ENCODE measurements around the gene ERF.

ERF gene

DNA sequence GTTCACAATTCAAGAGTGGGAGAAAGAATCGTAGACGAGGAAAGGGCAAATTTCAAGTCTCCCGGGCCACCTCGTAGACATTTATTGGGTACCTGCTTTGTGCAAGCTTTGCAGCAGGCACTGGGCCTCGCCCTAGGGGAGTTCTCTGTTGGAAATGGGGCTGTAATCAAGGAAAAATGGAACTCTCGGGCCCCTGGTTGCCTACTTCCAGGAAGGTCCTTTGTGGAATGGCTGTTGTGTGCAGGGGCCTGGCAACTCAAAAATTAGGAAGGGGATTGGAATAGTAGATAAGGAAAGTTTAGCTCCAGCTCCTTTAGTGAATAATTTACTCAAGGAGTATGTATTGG lies 34.2 kb downstream of the ERF start:
- peak overlapping the region; percentile 90 for H3K27ac ChIP-seq
- no peak for TF ChIP-seq ZFX (IDR thresholded peaks at IDR 0.05)
- TF ChIP-seq, protein P1, sequence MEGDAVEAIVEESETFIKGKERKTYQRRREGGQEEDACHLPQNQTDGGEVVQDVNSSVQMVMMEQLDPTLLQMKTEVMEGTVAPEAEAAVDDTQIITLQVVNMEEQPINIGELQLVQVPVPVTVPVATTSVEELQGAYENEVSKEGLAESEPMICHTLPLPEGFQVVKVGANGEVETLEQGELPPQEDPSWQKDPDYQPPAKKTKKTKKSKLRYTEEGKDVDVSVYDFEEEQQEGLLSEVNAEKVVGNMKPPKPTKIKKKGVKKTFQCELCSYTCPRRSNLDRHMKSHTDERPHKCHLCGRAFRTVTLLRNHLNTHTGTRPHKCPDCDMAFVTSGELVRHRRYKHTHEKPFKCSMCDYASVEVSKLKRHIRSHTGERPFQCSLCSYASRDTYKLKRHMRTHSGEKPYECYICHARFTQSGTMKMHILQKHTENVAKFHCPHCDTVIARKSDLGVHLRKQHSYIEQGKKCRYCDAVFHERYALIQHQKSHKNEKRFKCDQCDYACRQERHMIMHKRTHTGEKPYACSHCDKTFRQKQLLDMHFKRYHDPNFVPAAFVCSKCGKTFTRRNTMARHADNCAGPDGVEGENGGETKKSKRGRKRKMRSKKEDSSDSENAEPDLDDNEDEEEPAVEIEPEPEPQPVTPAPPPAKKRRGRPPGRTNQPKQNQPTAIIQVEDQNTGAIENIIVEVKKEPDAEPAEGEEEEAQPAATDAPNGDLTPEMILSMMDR (conservative IDR thresholded peaks at IDR 0.05) = no peak

DNA sequence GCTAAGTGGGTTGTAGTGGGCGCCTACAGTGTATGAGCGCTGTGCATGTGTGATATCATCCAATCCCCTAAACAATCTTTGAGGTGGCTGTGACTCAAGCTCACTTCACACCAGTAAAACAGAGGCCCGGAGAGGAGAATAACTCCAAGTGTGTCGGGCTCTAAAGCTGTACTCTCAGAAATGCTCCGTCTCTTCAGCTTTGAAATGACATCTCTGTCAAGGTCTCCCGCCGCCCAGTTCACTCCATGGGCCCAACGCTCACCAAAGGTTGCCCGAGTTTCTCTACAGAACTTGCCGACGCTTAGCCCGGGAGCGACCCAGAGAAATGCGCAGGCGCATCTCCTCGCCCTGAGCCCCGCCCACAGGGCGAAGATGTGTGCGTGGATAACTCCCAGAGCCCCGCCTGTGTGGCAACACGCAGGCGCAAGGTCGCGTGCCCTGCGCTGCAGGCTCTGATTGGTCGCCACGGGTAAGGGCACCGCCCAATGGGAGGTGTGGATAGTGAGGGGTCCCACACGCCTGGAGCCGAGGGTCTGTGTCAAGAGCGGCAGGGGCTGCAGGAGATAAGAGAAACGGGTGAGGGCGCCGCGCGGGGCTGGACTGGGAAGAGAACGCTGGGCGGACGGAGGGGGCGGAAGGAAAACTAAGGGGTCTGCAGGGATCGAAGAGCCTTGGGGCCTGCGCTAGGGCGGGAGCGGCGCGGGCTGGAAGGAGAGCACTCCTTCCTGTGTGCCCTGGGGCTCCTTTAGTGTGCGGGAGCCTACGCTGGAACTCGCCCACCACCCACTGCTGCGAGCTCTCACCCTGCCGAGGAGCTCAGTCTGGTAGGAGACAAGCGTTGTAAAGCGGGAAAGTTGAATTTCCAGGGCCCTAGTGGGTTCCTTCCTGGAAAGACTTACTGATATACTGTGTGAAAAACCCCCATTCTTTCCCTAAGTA lies 34.8 kb downstream of the ERF start, which contains the start of gene ZNF526:
TSS of gene ZNF526 (plus strand) at position 501 of the 939 bp plus-strand sequence. CDS start 4,092 bp downstream, outside the sequence.
- peak within 1 kb of the TSS; percentile 90 for H3K27ac ChIP-seq
- TF ChIP-seq ZFX (IDR thresholded peaks at IDR 0.05) = no peak; the same call in 1 of the 2 replicates
- TF ChIP-seq, protein P1 (conservative IDR thresholded peaks at IDR 0.05) = no peak

- TF ChIP-seq, protein P1 (conservative IDR thresholded peaks at IDR 0.05) = no peak
- TF ChIP-seq ZFX (IDR thresholded peaks at IDR 0.05) = no peak
- H3K27ac ChIP-seq = peak within 1 kb of the TSS; percentile 81
Measured at GRCh38 chr19:42217520-42218437, 37.1 kb downstream of the ERF start, which contains the start of gene DEDD2. DEDD2 (minus strand) TSS chr19:42217677; CDS start chr19:42217007, 670 bp downstream.

DNA sequence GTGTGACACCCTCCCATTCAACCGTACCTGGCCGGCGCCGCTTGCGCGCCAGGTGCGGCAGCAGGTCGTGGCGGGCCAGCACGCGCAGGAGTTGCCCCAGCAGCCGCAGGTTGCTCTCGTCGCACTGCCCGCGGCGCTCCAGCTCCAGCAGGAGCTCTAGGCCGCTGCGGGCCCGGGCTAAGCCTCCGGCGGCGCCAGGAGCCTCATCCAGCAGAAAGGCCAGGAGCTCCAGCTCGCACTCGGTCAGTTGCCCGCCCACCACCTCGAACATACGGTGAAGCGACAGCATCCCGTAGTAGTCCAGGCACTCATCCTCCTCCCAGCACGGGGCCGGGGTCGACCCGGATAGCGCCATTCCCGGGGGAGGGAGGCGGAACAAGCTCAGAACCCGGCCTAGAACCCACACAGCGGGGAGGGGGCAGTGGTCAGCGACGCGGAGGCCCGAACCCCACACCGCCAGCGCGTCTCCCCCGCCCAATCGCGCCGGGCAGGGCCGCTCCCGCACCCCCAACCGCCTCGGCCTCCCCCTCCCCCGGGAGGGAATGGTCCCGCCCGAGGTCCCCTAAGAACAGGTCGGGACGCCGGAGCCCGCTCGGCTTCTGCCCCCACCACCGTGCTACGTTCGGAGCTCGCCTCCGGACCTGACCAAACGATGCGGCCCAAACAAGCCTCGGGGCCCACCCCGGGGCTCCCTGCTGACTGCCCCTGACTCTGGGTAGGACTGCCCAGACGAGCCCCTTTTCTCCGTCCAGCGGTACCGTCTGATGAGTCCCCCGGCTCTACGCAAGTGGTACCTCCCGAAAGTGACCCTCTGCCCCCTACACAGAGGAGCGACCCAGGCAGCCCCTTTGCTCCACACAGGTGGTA lies 38.0 kb downstream of the ERF start:
- TF ChIP-seq, protein P1 (conservative IDR thresholded peaks at IDR 0.05) = no peak
- peak; percentile 37 for TF ChIP-seq ZFX (IDR thresholded peaks at IDR 0.05)
- H3K27ac ChIP-seq = peak overlapping the region; percentile 81

DNA sequence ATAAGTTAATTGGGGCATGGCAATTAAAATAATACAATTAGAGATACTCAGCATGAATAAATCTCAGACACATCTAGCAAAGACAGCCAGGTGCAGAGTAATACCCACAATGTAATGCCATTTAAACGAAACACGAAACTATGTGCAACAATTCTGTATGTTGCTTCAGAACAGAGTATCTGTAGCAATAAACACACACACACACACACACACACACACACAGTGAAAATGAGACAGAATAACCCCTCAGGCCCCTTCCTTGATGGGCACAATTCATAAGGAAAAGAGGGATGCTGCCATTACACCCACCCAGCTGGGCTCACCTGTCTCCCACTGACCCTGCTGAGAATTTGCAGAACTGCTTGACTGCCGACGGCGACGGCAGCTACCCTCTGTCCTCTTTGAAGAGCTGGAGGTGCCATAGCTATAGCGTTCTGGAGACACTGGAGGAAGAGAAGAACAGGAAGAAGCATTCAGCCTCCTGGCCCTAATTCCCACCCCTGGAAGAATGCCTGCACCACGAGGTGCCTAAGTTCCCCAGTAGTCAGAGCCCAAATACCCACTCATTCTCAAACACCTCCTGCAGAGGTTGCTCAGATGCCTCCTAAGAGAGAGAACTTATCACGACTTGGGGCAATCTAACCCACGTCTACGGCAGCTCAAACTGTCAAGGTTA lies 40.0 kb downstream of the ERF start:
- H3K27ac ChIP-seq = no peak overlapping the region
- TF ChIP-seq, protein P1 (conservative IDR thresholded peaks at IDR 0.05) = no peak
- TF ChIP-seq ZFX (IDR thresholded peaks at IDR 0.05) = no peak

DNA sequence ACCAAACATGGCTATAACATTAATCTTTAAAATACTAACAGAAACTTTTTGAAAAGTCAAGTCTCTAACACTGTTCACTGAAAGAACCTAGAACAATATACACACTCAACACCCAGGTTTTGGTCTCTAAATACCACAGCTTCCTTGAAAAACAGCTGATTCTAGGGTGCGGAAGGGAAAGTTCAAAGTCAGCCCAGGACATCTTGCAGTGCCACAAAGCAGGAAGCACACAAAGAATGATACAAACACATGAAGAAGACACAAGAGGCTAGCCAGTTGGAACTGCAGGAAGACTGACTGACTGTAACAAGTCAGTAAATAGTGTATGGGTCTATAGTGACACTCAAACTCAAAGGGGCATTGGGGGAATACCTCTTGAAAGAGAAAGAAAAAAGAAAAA lies 42.0 kb downstream of the ERF start:
- no peak overlapping the region for H3K27ac ChIP-seq
- TF ChIP-seq, protein P1 (conservative IDR thresholded peaks at IDR 0.05) = no peak
- no peak for TF ChIP-seq ZFX (IDR thresholded peaks at IDR 0.05)
